ACHN (cell line): Measurements from ENCODE around the gene GATAD2B.
"Not testable (repeated sequence)": the region's sequence is repeated elsewhere in the genome, so short reads cannot be mapped to it uniquely, and the experiment has no call there.

Experiments used
- DNase-seq: peaks from one replicate; pipeline ENCODE4 v3.0.0-alpha.2; 2015
- in situ Hi-C: cut with HindIII; loops from 2 replicates; pipeline ENCODE4 v1.10.0; 2017; ENCODE audit warnings: low sequenced_read_pairs, low pct_ligation_motif_present, low pct_unique_long_range_greater_than_20kb

The GATAD2B gene

GRCh38 chr1:153791648-153792253 is 131.0 kb downstream of the GATAD2B start:
- no peak for DNase-seq
- in situ Hi-C loops, result no loop called here

DNA sequence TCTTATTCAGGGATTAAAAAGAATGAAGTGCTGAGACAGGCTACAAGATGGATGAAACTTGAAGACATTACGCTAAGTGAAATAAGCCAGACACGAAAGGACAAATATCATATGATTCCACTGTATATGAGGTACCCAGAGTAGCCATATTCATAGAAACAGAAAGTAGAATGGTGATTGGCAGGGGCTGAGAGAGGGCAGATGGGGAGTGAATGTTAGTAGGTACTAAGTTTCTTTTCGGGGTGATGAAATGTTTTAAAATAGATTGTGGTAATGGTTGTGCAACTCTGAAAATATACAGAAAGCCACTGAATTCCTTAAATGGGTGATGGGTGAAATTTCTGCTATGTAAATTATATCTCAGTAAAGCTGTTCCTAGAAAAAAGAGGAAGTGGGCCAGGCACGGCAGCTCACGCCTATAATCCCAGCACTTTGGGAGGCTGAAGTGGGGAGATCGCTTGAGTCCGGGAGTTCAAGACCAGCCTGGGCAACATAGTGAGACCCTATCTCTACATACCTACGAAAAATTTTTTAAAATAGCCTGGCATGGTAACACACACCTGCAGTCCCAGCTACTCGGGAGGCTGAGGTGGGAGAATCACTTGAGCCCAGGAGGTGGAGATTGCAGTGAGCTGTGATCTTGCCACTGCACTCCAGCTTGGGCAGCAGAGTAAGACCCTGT is 131.7 kb downstream of the GATAD2B start:
- DNase-seq, result peak; percentile 18
- in situ Hi-C loops, result no loop called here

DNA sequence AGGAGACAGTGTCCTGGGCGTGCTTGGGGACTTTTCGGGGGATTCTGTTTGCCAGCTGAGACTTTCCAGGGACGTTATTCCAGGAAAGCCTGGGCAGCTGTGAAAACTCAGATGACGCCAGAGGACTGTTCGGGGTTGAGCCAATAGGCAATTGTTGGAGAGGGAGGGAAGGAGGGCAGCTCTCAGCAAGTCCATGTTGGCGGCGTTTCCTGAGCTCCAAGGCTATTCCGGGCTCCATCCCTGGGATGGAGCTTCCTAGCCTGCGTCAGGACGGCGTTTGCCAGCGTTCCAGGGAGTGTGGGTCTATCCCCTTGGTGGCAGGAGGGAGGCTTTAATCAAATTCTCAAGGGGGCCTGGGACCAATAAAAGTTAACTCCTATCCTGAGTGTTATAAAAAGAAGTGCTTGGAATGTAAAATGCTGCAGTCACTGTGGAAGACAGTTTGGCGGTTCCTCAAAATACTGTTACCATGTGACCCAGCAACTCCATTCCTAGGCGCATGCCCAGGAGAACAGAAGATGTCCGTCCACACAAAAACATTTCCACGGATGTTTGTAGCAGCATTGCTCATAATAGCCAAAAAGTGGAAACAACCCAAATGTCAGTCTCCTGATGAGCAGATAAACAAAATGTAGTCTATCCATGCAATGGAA is 132.3 kb downstream of the GATAD2B start:
- DNase-seq, result no peak
- in situ Hi-C loops, result no loop called here

DNA sequence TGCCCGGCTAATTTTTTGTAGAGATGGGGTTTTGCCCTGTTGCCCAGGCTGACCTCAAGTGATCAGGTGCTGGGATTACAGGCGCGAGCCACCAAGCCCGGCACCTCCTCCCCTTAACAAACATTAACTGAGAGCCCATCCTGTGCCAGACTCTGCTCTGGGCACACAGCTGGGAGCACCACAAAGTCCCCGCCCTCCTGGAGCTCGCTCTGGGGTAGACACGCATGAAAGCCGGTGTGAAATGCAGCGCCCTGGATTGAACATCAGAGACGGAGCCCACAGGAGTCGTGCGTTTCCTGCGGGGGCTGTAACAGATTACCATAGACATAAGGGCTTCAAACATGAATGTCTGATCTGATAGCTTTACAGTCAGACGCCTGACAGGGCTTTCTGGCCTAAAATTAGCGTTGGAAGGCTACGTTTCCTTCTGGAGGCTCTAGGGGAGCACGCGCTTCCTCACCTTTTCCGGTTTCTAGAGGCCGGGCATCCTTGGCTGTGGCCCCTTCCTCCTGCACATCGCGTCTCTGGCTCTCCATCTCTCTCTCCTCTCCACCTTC is 133.2 kb downstream of the GATAD2B start:
- peak; percentile 83 for DNase-seq
- in situ Hi-C loops, result no loop called here

DNA sequence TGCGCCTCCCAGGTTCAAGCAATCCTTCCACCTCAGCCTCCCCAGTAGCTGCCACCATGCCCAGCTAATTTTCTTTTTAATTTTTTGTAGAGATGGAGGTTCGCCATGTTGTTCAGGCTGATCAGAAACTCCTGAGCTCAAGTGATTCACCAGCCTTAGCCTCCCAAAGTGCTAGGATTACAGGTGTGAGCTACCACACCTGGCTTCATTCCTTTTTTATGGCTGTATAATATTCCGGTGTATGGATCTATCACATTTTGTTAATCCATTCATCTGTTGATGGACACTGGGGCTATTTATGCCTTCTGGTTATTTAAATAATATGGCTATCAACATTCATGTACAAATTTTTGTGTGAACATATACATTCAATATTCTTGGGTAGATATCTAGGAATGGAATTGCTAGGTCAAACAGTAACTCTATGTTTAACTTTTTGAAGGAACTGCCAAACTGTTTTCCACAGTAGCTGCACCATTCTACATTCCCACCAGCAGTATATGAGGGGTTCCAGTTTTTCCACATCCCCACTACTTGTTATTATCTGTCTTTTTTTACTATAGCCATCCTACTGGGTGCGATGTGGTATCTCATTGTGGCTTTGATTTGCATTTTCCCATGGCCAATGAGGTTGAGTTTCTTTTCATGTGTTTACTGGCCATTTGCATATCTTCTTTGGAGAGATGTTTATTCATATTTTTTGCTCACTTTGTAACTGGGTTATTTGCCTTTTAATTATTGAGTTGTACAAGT is 136.6 kb downstream of the GATAD2B start:
- DNase-seq, result no peak
- in situ Hi-C loops, result no loop called here

DNA sequence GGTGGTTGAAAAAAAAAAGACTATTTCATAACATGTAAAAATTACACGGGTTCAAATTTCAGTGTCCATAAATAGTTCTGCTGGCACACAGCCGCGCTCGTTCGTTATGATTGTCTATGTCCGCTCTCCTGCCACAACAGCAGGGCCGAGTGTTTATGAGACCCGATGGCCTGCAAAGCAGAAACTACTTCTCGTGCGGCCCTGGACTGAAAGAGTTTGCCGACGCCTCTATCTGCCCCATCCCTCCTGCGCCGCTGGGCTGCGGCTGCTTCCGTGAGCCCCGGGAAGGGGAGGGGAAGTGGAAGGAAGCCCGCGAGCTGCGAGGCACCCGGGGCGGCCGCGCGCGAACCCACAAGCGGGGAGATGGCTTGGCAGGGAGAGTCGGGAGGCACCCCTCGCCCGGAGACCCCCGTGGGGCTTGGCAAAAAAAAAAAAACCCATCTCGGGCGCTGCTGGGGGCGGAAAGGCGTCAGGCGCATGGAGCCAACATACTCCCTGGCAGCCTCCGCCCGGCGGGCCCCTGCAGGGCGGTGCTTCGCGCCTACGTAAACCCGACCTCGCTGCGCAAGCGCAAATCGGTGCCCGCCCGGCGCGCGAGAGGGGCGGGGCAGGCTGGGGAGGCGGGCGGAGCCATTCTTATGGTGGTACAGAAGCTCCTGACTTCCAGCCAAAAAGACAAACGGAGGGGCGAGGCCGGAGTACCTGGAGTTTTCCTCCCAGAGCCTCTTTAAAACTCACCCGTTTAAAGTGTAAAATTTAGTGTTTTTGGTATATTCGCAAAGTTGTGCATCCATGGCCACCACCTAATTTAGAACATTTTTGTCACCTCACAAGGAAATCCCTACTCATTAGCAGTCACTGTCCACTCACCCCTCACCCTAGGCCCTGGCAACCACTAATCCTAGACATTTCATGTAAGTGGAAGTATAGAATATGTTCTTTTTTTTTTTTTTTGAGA is 139.3 kb downstream of the GATAD2B start:
- in situ Hi-C loops, result no loop called here
- peak; percentile 92 for DNase-seq

DNA sequence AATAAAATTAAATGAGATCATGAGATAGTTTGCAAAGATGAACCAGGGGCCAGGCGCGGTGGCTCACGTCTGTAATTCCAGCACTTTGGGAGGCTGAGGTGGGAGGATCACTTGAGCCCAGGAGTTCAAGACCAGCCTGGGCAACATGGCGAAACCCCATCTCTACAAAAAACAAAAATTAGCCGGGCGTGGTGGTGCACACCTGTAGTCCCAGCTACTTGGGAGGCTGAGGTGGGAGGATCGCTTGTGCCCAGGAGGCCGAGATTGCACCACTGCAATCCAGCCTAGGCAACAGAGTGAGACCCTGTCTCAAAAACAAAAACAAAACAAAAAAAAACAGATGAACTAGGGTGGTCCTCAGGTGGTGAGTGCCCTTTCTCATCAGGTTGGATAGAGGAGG is 140.1 kb downstream of the GATAD2B start:
- in situ Hi-C loops, DNase-seq: not testable (repeated sequence)

DNA sequence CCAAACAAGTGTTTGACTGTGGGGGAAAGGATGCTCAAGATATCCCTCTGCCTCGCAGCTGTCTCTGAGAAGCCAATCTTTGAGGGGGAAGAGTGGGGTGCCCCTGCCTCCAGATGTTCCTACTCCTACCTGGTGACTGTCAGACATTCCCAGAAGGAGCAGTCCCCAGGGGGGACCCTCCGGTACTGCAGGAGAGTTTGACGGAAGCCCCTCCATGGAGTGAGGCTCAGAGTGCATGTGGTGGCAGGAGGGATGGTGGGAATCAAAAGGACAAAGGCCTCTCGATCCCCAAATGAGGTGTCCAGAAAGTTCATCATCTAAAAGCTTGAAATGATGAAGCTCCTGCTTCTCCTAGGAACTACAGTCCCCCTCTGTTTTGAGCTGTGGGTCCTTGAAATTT is 142.2 kb downstream of the GATAD2B start:
- DNase-seq, result no peak
- in situ Hi-C loops, result no loop called here

DNA sequence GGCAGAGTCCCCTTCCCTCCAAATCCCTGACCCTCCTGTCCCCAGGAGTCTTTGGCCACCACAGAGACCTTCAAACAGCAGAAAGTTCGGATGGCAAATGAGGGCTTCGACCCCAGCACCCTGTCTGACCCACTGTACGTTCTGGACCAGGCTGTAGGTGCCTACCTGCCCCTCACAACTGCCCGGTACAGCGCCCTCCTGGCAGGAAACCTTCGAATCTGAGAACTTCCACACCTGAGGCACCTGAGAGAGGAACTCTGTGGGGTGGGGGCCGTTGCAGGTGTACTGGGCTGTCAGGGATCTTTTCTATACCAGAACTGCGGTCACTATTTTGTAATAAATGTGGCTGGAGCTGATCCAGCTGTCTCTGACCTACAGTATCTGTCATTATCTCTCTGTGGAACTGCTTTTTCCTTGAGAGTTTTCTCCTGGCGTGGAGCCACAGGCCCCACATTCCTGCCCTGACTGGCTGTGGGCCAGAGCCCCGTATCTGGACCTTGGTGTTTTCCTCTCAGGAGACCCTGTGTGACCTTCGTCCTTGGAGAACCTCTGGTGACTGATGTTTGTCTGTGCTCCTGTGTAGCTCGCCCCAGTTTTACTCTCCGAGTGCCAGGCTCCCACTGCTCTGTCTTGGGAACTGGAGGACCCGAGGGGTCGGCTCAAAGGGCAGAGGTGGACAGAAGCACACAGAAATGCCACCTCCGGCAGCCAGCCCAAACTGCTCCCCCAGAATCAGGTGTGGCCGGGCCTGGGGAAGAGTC is 142.8 kb downstream of the GATAD2B start:
- in situ Hi-C loops, result no loop called here
- DNase-seq, result no peak

DNA sequence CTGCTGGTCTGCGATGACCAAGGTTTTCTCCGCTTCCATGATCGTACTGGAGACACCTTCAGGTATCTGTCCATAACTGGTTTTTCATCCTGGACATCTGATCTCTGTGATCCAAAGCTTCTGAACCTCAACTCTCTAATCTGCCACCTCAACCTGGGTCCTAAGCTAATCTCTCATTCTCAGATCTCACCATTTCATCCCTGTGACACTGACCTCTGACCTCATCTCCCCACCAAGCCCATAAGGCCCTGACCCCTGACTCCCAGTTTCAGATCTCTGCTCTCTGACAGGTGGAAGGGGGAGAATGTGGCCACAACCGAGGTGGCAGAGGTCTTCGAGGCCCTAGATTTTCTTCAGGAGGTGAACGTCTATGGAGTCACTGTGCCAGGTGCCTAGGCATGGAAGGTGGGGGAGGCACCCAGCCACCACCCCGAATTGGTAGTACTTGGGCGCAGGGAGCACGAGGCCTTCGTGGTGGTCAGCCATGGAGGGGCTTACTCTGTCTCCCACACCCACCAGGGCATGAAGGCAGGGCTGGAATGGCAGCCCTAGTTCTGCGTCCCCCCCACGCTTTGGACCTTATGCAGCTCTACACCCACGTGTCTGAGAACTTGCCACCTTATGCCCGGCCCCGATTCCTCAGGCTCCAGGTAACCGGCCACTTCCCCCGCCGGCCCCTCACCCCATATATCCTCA is 143.8 kb downstream of the GATAD2B start:
- DNase-seq, result no peak
- in situ Hi-C loops, result no loop called here

- DNase-seq, result no peak
- in situ Hi-C loops, result no loop called here
Measured at GRCh38 chr1:153778051-153778823, 144.5 kb downstream of the GATAD2B start.

DNA sequence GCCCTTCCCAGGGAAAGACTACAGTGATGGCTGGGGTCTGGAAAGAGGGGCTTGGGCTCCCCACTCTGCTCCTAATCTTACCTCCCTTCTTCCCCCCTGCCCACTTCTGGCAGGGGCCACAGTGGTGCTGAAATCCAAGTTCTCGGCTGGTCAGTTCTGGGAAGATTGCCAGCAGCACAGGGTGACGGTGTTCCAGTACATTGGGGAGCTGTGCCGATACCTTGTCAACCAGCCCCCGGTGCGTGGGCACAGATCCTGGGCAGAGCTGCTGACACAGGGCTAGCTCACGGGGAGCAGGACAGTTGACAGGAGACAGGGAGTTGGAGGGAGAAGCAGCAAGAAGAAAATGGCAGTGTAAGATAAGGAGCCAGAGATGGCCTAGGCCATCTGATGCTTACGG is 145.1 kb downstream of the GATAD2B start:
- in situ Hi-C loops, result no loop called here
- no peak for DNase-seq

DNA sequence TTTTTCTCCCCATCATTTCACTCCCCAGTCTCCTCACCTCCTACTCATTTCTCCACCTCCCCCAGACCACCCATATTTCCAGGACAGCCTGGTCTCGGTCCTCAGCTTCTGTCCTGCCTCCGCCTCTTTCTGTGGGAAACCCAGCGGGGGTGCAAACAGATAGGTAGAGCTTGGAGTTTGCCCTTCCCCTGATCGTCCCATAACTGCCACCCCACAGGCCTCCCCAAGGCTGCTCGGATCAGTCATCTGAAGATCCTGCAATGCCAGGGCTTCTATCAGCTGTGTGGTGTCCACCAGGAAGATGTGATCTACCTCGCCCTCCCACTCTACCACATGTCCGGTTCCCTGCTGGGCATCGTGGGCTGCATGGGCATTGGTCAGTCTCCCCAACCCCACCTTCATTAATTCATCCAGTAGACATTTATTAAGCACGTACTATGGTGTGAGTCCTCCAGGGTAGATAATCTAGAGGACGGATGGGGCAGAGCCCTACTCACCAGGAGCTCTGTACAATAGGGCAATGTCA is 145.9 kb downstream of the GATAD2B start:
- no peak for DNase-seq
- in situ Hi-C loops, result no loop called here

- in situ Hi-C loops, result no loop called here
Measured at GRCh38 chr1:153776352-153776751, 146.4 kb downstream of the GATAD2B start.

GRCh38 chr1:153775458-153776327 is 147.1 kb downstream of the GATAD2B start:
- in situ Hi-C loops, result no loop called here
- DNase-seq, result no peak

More at GRCh38 chr1:153776352-153776751, 146.4 kb downstream of the GATAD2B start:
- no peak for DNase-seq
